ENCODE results near the gene FASTKD2.

Gene FASTKD2

DNA sequence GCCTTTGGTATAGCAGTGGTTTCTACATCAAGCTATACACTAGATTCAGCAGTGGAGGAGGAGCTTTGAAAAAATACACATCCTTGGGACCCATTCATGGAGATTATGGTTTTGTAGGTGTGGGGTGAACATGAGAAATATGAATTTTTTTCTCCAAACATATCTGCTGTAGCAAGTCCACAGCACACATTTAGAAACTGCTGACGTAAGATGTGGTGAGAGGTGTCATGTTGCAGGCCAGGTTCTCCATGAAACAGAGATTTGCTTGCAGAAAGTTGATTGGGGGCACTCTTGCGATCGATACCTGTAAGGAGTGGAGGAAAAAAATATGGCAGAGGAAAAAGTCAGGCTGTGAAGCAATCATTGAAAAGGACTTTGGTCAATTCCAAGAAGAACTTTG is 67.9 kb downstream of the FASTKD2 start:
- in situ Hi-C loops (cut with MboI; ENCODE audit: low sequenced_read_pairs): no loop called here

DNA sequence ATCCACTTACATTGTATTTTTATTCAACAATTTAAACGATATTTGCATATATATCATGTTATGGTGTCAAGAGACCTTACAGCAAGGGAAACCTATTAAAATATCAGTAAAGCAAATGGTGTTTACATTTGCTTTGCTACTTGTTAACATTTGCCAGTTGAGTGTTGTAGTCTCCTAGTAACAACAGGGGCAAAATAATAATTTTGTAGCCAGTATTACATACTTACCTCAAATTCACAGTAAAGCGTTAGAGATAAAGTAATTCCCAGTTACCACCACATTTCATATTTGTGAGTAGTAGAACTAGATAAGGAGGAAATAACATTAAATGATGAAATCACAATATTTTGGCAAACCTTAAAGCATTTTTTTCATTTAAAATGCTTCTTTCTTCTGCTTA is 71.3 kb downstream of the FASTKD2 start:
- in situ Hi-C loops (cut with MboI; ENCODE audit: low sequenced_read_pairs): no loop called here

DNA sequence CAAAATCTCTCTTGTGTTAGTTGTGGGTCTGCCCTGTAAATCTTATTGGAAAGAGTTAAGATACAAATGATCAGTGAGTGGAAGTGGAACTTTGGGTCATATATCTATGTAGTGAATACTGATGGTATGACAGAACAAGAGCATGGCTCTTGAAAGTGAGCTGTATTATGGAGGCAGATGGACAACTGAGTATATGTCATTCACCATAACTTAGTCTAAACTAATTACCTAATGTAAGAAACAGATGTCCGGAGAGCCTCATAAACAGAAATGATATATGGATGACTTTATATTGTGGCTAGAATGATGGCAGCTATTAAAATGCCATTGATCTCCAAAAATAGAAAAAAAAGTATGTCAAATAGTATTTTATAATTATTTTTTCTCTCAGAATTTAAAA is 72.4 kb downstream of the FASTKD2 start:
- in situ Hi-C loops (cut with MboI; ENCODE audit: low sequenced_read_pairs): no loop called here

DNA sequence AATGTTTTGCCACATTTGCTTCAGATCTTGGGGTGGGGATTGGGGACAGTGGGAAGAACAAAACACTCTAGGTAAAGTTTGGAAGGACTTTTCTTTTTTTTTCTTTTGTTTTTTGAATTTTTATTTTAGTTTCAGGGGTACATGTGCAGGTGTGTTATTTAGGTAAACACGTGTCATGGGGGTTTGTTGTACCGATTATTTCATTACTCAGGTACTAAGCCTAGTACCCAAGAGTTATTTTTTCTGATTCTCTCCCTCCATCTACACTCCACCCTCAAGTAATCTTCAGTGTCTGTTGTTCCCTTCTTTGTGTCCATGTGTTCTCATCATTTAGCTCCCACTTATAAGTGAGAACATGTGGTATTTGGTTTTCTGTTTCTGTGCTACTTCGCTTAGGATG is 73.3 kb downstream of the FASTKD2 start:
- in situ Hi-C loops (cut with MboI; ENCODE audit: low sequenced_read_pairs): no loop called here

DNA sequence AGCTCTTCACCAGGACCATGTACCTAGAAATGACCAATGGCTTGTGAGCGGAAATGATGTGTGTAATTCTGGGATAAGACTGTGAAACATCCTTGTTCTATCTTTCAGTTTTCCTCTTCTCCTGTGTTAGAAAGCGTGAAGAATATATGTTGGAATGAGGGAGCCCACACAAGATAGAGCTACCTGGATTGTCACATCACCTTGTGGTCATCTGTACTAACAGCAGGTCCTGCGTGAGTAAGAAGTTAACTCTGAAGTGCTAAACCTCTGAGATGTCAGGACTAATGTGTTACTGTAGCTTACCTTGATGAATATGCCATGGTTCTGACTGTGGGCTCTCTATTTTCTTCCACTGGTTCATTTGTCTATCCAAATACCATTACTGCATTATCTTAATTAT is 75.6 kb downstream of the FASTKD2 start:
- in situ Hi-C loops (cut with MboI; ENCODE audit: low sequenced_read_pairs): no loop called here

All from HL-60/S4 treated with phorbol 12-myristate 13-acetate at 8.2 ng/mL for 4 days and 3 days (cell line).